OCI-M2 (cell line): ENCODE results near the gene UTF1.
"Not testable (repeated sequence)": the region's sequence is repeated elsewhere in the genome, so short reads cannot be mapped to it uniquely, and the experiment has no call there.

ENCODE experiments used
- DNase-seq: peaks from one replicate; lab custom pipeline; 2025; ENCODE audit not compliant: unreplicated experiment; lab: John Stamatoyannopoulos, UW

Gene UTF1

DNA sequence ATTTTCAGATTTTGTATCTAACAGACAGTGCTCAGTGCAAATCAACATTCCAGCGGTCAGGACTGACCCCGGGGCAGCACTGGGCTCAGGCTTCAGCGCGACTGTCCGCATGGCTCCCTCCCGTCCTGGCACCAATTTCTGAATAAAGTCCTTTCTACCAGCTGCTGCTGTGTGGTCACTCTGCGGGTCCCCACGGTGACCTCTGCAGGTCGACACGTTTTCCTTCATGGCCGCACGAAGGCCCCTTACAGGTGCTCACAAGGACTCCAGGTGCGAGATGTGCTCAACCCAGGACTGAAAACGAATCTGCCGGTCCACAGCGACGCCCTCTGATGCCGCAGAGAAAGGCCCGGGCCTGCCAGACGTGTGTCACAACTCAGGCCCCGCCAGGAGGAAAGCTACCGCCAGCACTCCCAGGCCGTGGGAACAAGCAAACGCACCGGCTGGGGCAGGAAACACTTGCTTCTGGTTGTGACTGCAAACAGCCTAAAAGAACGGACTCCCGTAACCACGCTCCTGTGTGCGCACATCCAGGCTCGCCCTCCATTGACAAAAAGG, 3.7 kb upstream of the UTF1 start:
- DNase-seq, result no peak

- no peak for DNase-seq
Measured at GRCh38 chr10:133227256-133227655, 2.8 kb upstream of the UTF1 start.

GRCh38 chr10:133229265-133230043, 563 bp upstream of the UTF1 start:
- DNase-seq, result no peak

- DNase-seq, result no peak
Measured at GRCh38 chr10:133230387-133231195, 574 bp downstream of the UTF1 start.

DNA sequence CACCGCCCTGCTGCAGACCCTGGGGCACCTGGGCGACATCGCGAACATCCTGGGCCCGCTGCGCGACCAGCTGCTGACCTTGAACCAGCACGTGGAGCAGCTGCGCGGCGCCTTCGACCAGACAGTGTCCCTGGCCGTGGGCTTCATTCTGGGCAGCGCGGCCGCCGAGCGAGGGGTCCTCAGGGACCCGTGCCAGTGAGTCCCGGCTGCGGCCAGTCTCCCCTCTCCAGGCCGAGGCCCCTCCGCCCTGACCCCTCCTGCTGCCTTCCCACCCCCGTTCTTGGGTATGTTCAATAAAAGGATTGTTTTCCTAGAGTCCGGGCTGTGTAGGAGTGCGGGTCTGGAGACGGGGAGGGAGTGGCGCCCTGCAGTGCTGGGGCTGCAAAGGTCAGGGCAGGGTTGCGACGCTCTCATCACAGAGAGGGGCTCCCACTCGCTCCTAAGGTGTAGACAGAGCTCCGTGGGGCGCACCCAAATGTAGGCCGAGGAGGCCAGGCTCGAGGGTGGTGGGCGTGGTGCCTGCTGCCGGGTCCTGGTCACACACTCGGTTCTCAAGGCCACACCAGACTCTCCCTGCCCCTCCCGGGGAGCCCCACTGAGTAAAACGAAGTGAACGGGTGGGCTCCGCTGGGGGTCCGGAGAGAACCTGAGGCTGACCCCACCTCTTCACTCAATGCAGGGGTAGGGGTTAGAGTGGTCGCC, 1.4 kb downstream of the UTF1 start:
- DNase-seq, result no peak

DNA sequence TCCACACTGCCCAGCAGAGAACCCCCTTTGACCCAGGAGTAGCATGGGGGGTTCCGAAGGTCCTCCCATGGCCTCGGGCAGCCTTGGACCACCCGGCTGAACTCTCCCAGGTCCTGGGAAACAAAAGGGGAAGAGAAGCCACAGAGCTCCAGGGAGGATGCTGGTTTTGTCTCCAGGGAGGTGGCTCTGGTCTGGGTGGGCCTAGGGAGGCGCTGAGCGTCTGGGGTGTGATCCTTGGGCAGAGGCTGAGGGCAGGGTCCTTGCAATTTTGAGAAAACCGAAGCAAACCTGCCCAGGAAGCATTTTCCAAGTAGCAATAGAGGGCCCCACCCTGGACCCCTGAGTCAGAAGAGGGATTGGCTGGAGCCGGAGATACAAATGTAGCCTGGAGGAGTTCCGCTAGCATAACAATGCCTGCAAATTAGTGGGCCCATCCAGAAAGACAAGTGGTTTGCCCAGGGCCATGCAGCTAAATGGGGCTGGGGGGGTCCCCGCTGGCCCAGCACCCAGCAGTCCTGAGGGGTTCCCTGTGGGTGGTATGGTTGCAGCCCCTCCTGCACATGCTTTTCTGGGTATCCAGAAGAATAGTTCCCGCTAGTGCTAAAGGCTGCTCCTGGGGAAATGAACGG, 2.0 kb downstream of the UTF1 start:
- no peak for DNase-seq

- DNase-seq, result not testable (repeated sequence)
Measured at GRCh38 chr10:133234796-133235195, 4.8 kb downstream of the UTF1 start.

DNA sequence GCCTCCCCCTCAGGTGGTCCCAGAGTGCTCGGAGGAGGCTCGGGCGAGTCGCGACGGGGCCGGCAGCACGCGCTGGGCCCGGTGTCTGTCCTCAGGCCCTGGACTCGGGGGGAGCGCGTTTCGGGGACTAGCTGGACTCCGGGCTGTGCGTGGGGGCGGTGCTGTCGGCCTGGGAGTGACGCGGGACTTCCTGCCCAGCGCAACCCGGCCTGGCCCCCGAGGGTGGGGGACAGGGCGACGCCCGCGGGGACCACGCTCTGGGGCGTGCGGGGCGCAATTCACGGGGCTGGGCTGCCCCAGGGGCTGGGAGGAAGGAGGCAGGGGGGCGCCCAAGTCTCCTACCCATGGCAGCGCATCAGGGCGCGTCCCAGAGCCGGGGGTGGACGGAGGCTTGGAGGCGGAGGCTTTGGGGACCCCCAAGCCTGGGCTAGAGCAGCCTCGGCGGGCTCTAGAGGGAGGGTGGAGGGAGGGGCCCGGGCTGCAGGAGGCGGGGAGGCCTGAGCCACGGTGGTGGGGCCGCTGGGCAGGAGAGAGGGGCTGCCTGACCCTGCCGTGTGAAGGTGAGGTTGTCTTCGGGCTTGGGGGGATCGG, 5.3 kb downstream of the UTF1 start:
- DNase-seq, result no peak

DNA sequence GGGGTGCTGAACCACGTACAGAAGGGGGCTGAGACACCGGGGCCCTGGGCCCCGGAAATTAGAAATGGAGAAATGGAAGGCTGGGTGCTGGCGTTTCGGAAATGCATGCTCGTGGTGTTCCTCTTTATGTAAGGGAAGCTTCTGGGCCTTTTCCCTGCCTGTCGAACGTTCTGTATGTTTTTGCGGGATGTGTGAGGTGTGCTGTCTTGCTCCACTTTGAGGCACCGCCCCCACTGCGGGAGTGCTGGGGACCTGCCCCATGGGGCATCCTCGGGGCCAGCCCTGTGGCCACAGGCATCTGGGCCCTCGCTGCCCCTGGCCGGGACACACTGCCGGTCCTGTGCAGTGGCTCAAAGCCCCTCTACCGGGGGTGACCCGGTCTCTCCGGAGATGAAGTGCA, 5.9 kb downstream of the UTF1 start:
- DNase-seq, result no peak

- DNase-seq, result no peak
Measured at GRCh38 chr10:133236401-133237240, 6.6 kb downstream of the UTF1 start.

DNA sequence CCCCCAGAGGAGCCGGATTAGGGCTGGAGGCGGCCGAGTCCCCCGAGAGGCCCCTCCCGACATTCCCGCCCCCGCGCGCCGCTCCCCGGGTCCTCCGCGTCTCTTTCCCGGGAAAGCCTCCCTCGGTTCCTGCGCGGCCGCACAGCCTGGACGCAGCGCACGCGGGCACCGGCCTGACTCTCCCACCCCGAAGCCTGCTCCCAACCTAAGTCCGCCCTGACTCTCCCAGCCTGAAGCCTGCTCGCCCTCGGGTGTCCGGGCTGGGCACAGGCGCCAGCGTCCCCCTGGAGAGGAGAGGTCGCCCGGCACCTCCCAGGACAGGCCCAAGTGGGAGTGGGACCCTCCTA, 7.2 kb downstream of the UTF1 start:
- DNase-seq, result no peak

- no peak for DNase-seq
Measured at GRCh38 chr10:133237588-133238465, 7.8 kb downstream of the UTF1 start, which contains the start of gene VENTX. Gene VENTX, plus strand, starts transcription at chr10:133237855. Its CDS starts 60 bp downstream, at chr10:133237915.

- DNase-seq, result no peak
Measured at GRCh38 chr10:133238466-133238804, 8.4 kb downstream of the UTF1 start.

- DNase-seq, result no peak
Measured at GRCh38 chr10:133239990-133240389, 10.0 kb downstream of the UTF1 start.

- no peak for DNase-seq
Measured at GRCh38 chr10:133241501-133242205, 11.6 kb downstream of the UTF1 start.

DNA sequence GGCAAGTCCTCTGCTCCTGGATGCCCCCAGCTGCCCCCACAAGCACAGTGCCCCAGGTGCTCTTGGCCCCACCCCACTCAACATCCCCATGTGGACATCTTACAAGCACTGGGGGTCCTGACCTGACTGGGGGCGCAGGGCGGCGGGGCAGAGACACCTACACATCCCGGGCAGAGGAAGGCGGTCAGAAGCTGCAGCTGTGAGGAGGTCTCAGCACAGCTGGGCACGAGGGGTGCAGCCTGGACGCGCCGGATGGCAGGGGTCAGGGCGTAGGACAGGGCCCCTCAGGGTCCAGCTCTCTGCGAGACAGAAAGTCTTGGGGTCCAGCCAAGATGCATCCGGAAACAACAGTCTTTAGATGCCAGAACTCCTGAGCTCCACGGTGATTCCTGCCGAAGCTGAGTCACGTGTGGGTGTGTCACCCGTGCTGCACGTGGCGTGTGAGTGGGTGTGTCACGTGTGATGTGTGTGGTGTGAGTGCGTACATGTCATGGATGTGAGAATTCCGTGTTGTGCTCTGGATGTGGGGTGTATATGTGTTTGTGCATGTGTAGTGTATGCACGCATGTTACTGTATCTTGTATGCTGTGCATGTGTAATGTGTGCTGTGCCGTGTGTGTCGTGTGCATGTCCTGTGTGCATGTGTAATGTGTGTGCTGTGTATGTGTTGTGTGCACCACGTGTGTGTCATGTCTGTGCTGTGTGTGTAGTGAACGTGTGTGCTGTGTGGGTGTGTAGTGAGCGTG, 12.8 kb downstream of the UTF1 start:
- no peak for DNase-seq

GRCh38 chr10:133243593-133243992, 13.6 kb downstream of the UTF1 start:
- DNase-seq, result no peak
